GM12878 (cell line): ENCODE data around the gene NHSL2. TPM values are rescaled to one million over a fixed set of nuclear protein-coding genes. Genes with fewer than 3 reads are reported as not detected.

Source experiments
- ATAC-seq: fragments of 200-7000 bp; cut with Tn5 transposase; 3 replicates; pipeline ENCODE4 v1.9.1; 2020; ENCODE audit warnings: mild to moderate bottlenecking, moderate library complexity
- BruUV-seq: library from RNA; stranded (reverse); fragments of 400-500 nt; replicated peaks from 2 replicates; lab custom pipeline; 2021; lab: Mats Ljungman, UMichigan
- CTCF ChIA-PET: fragments of 300-600 bp; sonication (Branson Sonifier 250); formaldehyde crosslinking; extraction: SDS; loops from one replicate; lab custom pipeline; 2021; ENCODE audit warnings: inconsistent platforms; lab: Yijun Ruan, JAX
- POLR2A ChIA-PET: fragments of 350-600 bp; formaldehyde crosslinking; extraction: SDS; loops from one replicate; lab custom pipeline; 2021; ENCODE audit warnings: inconsistent platforms; lab: Charles Lee
- RAD21 ChIA-PET: fragments of 300-600 bp; sonication (Branson Sonifier 250); formaldehyde crosslinking; loops from one replicate; lab custom pipeline; 2023; ENCODE audit warnings: antibody characterized with exemption; ENCODE audit not compliant: unreplicated experiment; lab: Charles Lee
- SMC1A ChIA-PET: fragments of 300-600 bp; sonication (Branson Sonifier 250); formaldehyde crosslinking; loops from one replicate; lab custom pipeline; 2023; ENCODE audit not compliant: unreplicated experiment, uncharacterized antibody; lab: Charles Lee
- DNase-seq: peaks from one replicate; pipeline ENCODE4 v3.0.0-alpha.2; 2011; ENCODE audit warnings: low read depth, low spot score
- FAIRE-seq: peaks from 3 replicates; lab custom pipeline; 2011; peaks lifted over from hg19 to GRCh38; lab: Jason Lieb, UNC
- H2AFZ ChIP-seq: 2 replicates; pipeline ENCODE4 v1.6.0; 2011; ENCODE audit warnings: low read depth, low read length, control low read depth; ENCODE audit not compliant: control insufficient read depth
- H3K27ac ChIP-seq: 2 replicates; pipeline ENCODE4 v1.5.1; 2011; ENCODE audit warnings: control low read depth; ENCODE audit not compliant: control insufficient read depth, insufficient read depth
- H3K27me3 ChIP-seq, 2 experiments: replicated peaks in 1 of 2; 2 replicates each; pipeline versions ENCODE4 v1.6.0 to v1.6.1; 2011; ENCODE audit warnings: low read length in 1 of 2; ENCODE audit not compliant: control insufficient read depth in 2 of 2, insufficient read depth in 2 of 2
- H3K36me3 ChIP-seq, 2 experiments: 2 replicates each; pipeline ENCODE4 v1.5.1; 2011; ENCODE audit warnings: low read length in 1 of 2; ENCODE audit not compliant: control insufficient read depth in 2 of 2, insufficient read depth in 2 of 2
- H3K4me1 ChIP-seq: 2 replicates; pipeline ENCODE4 v1.6.1; 2011; ENCODE audit warnings: mild to moderate bottlenecking, low read length, moderate library complexity, mixed read lengths; ENCODE audit not compliant: control insufficient read depth, insufficient read depth
- H3K4me2 ChIP-seq: 2 replicates; pipeline ENCODE4 v1.6.0; 2011; ENCODE audit warnings: control low read depth; ENCODE audit not compliant: control insufficient read depth, insufficient read depth
- H3K4me3 ChIP-seq: fragments of 200-600 bp; sonication (generic); 2 replicates; pipeline ENCODE4 v1.5.1; 2016
- H3K79me2 ChIP-seq: 2 replicates; pipeline ENCODE4 v1.6.0; 2011; ENCODE audit warnings: low read length; ENCODE audit not compliant: control insufficient read depth, insufficient read depth
- H3K9ac ChIP-seq: 2 replicates; pipeline ENCODE4 v1.8.0; 2011; ENCODE audit warnings: low read length, control low read depth, mixed read lengths; ENCODE audit not compliant: control insufficient read depth, insufficient read depth
- H3K9me3 ChIP-seq: replicated peaks from 3 replicates; pipeline ENCODE4 v1.5.1; 2011; ENCODE audit warnings: mild to moderate bottlenecking, low read length; ENCODE audit not compliant: control insufficient read depth, insufficient read depth
- H4K20me1 ChIP-seq: 2 replicates; pipeline ENCODE4 v1.6.0; 2011; ENCODE audit not compliant: control insufficient read depth, insufficient read depth
- BRCA1 ChIP-seq: IDR thresholded peaks from 2 replicates; pipeline ENCODE4 v1.6.1; 2011; ENCODE audit warnings: low read depth, low read length, improper control_type of control experiment
- SMARCA5 ChIP-seq: fragments of 450-650 bp; IDR thresholded peaks from 2 replicates; pipeline ENCODE4 v1.6.1; 2017; ENCODE audit warnings: mild to moderate bottlenecking
- SMC3 ChIP-seq: IDR thresholded peaks from 2 replicates; pipeline ENCODE4 v1.6.1; 2011; ENCODE audit warnings: low read length, improper control_type of control experiment, borderline replicate concordance
- SUZ12 ChIP-seq: fragments of 200-600 bp; sonication (generic); IDR thresholded peaks from one replicate; pipeline ENCODE4 v1.6.1; 2018; ENCODE audit warnings: antibody characterized with exemption, mild to moderate bottlenecking; ENCODE audit not compliant: unreplicated experiment
- TBL1XR1 ChIP-seq: IDR thresholded peaks from 2 replicates; pipeline ENCODE4 v1.6.1; 2012; ENCODE audit warnings: low read depth, low read length, improper control_type of control experiment
- WGBS: methylation state at CpG from one replicate; pipeline ENCODE4 v1.1.6; 2016; ENCODE audit warnings: low lambda C conversion rate; ENCODE audit not compliant: insufficient replicate concordance, insufficient coverage; ENCODE audit errors: missing lambda C conversion rate; 5-methylcytosine and 5-hydroxymethylcytosine counted together
- in situ Hi-C: fragments of 300-500 bp; cut with MboI; formaldehyde crosslinking; loops from 9 replicates; pipeline ENCODE4 v1.14.3; 2018; ENCODE audit warnings: mixed read lengths
- intact Hi-C: fragments of 100-400 bp; cut with micrococcal nuclease; formaldehyde crosslinking; loops from one replicate; pipeline ENCODE4 v1.14.2; 2022; ENCODE audit not compliant: unreplicated experiment
- polyA plus RNA-seq, 11 experiments: library from polyadenylated mRNA; depleted of rRNA in 4 of 11; unstranded in 6 of 11; stranded (reverse) in 5 of 11; fragments of >200 nt; fragmentation: Nextera tagmentation in 4 of 11; fragmentation: Illumina TruSeq in 1 of 11; extraction: Ambion mirVana in 4 of 11; extraction: Trizol in 1 of 11; gene quantifications; 1 replicate in 1 of 11; 2 replicates in 10 of 11; pipeline versions ENCODE4 v1.2.1 to v1.2.3, GENCODE V29; 2011 to 2016; ENCODE audit warnings: inconsistent platforms in 2 of 11, missing spikeins in 2 of 11, low read depth in 1 of 11
- total RNA-seq, 4 experiments: library from RNA; depleted of rRNA in 3 of 4; stranded (reverse); fragments of >200 nt in 3 of 4; fragmentation: Illumina TruSeq in 1 of 4; extraction: Trizol in 1 of 4; gene quantifications; 2 replicates each; pipeline versions ENCODE4 v1.2.1 to v1.2.3, GENCODE V29; 2013 to 2021
- TF ChIP-seq, protein P1 (sequence below): IDR thresholded peaks from 2 replicates; pipeline ENCODE4 v1.6.1; 2012; ENCODE audit warnings: low read length, inconsistent platforms
- TF ChIP-seq, protein P2 (sequence below): fragments of 450-650 bp; IDR thresholded peaks from 2 replicates; pipeline ENCODE4 v1.6.1; 2016; ENCODE audit warnings: mild to moderate bottlenecking
- TF ChIP-seq, protein P3 (sequence below): IDR thresholded peaks from 2 replicates; pipeline ENCODE4 v1.6.1; 2011; ENCODE audit warnings: borderline replicate concordance, low read depth, mild to moderate bottlenecking, moderate library complexity, low read length; ENCODE audit not compliant: insufficient read depth, poor library complexity, severe bottlenecking

The NHSL2 gene
- total and polyA plus RNA-seq, 10 of the 15 experiments (the other 5 are each of a cell fraction or from before 2014, with no cell fraction given) = 0.05 to 0.53 (median 0.07) TPM; not detected in 2

DNA sequence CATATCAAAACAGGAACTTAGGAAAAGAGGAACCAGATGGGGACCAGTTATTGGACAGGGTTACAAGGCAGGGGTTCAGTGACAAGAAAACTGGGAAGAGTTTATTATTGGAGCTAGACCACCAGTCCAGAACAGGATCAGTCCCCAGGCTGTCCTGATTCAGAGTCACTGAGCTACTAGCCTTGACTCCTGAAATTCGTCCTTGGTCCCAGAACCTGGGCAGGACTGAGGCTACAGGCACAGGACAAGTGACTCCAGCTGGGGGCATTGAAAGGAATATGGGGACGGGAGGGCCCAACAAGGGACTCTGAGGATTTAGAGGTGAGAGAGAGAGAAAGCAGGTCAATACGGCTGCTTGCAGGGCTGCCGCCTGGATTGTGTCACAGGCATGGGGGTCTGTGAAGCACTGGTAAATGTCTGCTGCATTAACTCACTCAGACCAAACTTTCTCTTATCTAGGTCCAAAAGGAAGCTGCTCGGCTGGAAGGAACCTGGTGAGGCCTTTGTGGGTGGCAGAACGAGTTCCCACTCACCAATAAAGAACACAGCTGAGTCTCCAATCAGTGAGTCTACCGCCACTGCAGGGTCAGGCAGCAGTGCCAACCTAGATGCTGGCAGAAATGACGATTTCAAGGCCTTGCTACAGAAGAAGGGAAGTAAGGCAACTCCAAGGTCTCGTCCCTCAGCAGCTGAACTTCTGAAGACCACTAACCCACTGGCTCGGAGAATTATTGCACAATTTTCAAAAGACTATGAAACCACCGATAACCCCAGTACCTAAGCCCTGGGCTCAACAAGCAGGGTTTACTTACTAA is 232.4 kb downstream of the NHSL2 start:
- Histone ChIP-seq H3K79me2 (no peaks in the 10 kb centered on the region), H3K9ac (no peak overlapping the region), H3K4me3 (no peak overlapping the region), H3K27ac (no peak overlapping the region), H3K36me3 (no peaks in the 10 kb centered on the region), H3K27me3 (0 out of 4 replicates have a peak, but pooled peaks cover 0 to 2% of the 10 kb centered on the region in 2 experiments), H2AFZ (no peak overlapping the region), H3K4me1 (peaks cover 14% of the 10 kb centered on the region)
- in situ Hi-C loops = no loop called here
- 59% methylated on average over 11 of the region's 11 CpGs for WGBS
- BruUV-seq = no TSS peak
- ChIA-PET RAD21 (no interaction called here), POLR2A (no interaction called here), SMC1A (no interaction called here), CTCF (interaction anchor here (0.5 kb wide), 1 partner anchor 297 kb away, joined by 3 read pairs; no protein-coding TSS in a partner anchor)
- DNase-seq (no peak), FAIRE-seq (no peak)
- TF ChIP-seq, protein P1, sequence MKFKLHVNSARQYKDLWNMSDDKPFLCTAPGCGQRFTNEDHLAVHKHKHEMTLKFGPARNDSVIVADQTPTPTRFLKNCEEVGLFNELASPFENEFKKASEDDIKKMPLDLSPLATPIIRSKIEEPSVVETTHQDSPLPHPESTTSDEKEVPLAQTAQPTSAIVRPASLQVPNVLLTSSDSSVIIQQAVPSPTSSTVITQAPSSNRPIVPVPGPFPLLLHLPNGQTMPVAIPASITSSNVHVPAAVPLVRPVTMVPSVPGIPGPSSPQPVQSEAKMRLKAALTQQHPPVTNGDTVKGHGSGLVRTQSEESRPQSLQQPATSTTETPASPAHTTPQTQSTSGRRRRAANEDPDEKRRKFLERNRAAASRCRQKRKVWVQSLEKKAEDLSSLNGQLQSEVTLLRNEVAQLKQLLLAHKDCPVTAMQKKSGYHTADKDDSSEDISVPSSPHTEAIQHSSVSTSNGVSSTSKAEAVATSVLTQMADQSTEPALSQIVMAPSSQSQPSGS = no peak
- TF ChIP-seq, all 136 proteins: peak for 0
- ATAC-seq = no peak
- H3K9me3 ChIP-seq = no peaks in the 10 kb centered on the region
- H3K4me2 ChIP-seq = no peak overlapping the region
- H4K20me1 ChIP-seq = no peaks in the 10 kb centered on the region
- intact Hi-C loops = loop anchor here (2.0 kb wide), 1 partner anchor 38 kb away; the partner anchor contains the start of gene PIN4

DNA sequence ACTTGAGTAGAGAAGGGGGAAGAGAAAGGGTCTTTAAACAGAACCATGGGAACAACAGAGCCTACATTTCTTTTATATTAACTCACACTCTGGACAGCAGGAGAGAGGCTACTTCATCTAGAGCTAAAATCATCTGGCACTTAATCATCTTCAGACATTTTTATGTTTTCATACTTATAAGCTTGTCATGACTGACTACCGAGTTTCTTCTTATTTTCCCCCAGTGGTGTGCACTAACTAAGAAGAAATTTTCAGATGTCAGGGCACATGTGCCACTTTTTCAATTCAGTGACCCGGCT is 232.9 kb downstream of the NHSL2 start:
- in situ Hi-C loops = no loop called here
- Histone ChIP-seq H3K4me1 (peaks cover 14% of the 10 kb centered on the region), H4K20me1 (no peaks in the 10 kb centered on the region), H2AFZ (no peak overlapping the region), H3K27me3 (0 out of 4 replicates have a peak, but pooled peaks cover 0 to 2% of the 10 kb centered on the region in 2 experiments), H3K27ac (no peak overlapping the region), H3K9ac (no peak overlapping the region), H3K4me2 (no peak overlapping the region), H3K9me3 (no peaks in the 10 kb centered on the region), H3K79me2 (no peaks in the 10 kb centered on the region), H3K36me3 (no peaks in the 10 kb centered on the region), H3K4me3 (no peak overlapping the region)
- CTCF ChIA-PET = no interaction called here
- SMC1A ChIA-PET = no interaction called here
- RAD21 ChIA-PET = no interaction called here
- ATAC-seq (no peak), DNase-seq (no peak), FAIRE-seq (no peak)
- 47% methylated on average over 2 of the region's 2 CpGs for WGBS
- BruUV-seq = no TSS peak
- POLR2A ChIA-PET = no interaction called here
- intact Hi-C loops = loop anchor here (2.0 kb wide), 1 partner anchor 37 kb away; the partner anchor contains the start of gene PIN4
- TF ChIP-seq SMARCA5 (no peak), BRCA1 (no peak), SMC3 (no peak), TBL1XR1 (no peak), SUZ12 (no peak)
- TF ChIP-seq, protein P2, sequence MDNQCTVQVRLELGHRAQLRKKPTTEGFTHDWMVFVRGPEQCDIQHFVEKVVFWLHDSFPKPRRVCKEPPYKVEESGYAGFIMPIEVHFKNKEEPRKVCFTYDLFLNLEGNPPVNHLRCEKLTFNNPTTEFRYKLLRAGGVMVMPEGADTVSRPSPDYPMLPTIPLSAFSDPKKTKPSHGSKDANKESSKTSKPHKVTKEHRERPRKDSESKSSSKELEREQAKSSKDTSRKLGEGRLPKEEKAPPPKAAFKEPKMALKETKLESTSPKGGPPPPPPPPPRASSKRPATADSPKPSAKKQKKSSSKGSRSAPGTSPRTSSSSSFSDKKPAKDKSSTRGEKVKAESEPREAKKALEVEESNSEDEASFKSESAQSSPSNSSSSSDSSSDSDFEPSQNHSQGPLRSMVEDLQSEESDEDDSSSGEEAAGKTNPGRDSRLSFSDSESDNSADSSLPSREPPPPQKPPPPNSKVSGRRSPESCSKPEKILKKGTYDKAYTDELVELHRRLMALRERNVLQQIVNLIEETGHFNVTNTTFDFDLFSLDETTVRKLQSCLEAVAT = no peak
- TF ChIP-seq, protein P3, sequence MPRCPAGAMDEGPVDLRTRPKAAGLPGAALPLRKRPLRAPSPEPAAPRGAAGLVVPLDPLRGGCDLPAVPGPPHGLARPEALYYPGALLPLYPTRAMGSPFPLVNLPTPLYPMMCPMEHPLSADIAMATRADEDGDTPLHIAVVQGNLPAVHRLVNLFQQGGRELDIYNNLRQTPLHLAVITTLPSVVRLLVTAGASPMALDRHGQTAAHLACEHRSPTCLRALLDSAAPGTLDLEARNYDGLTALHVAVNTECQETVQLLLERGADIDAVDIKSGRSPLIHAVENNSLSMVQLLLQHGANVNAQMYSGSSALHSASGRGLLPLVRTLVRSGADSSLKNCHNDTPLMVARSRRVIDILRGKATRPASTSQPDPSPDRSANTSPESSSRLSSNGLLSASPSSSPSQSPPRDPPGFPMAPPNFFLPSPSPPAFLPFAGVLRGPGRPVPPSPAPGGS = no peak
